Activated CD4-positive, alpha-beta T cell treated with anti-CD3 and anti-CD28 coated beads, Interleukin-2, amount 10 ng/mL, durations not matched to agents 24 days and 14 days (primary cell): ENCODE data around the gene LHFPL2. TPM values are rescaled to one million over a fixed set of nuclear protein-coding genes. Genes with fewer than 3 reads are reported as not detected.
A peak's percentile ranks its signal among the peaks of the same experiment; 100 is the strongest.
"Not testable (repeated sequence)": the region's sequence is repeated elsewhere in the genome, so short reads cannot be mapped to it uniquely, and the experiment has no call there.

Source experiments
- DNase-seq: peaks from one replicate; pipeline ENCODE4 v3.0.0; 2022
- H3K27ac Mint-ChIP-seq: one replicate; pipeline ENCODE4 v1.8.0; 2022; ENCODE audit warnings: mild to moderate bottlenecking, mixed read lengths
- H3K27me3 Mint-ChIP-seq: one replicate; pipeline ENCODE4 v1.8.0; 2022; ENCODE audit warnings: mixed read lengths
- H3K36me3 Mint-ChIP-seq: one replicate; pipeline ENCODE4 v1.8.0; 2022; ENCODE audit warnings: low read depth, mild to moderate bottlenecking, mixed read lengths
- H3K4me1 Mint-ChIP-seq: one replicate; pipeline ENCODE4 v1.8.0; 2021; ENCODE audit warnings: mixed read lengths
- H3K4me3 Mint-ChIP-seq: one replicate; pipeline ENCODE4 v1.8.0; 2022; ENCODE audit warnings: mild to moderate bottlenecking, moderate library complexity, mixed read lengths
- H3K9me3 Mint-ChIP-seq: one replicate; pipeline ENCODE4 v1.8.0; 2021; ENCODE audit warnings: mixed read lengths
- intact Hi-C: fragments of 100-400 bp; cut with micrococcal nuclease; formaldehyde crosslinking; loops from one replicate; pipeline ENCODE4 v1.15.1; 2023
- total RNA-seq: library from RNA; stranded (reverse); gene quantifications from 2 replicates; pipeline ENCODE4 v1.2.3, GENCODE V29; 2022

LHFPL2 gene, protein sequence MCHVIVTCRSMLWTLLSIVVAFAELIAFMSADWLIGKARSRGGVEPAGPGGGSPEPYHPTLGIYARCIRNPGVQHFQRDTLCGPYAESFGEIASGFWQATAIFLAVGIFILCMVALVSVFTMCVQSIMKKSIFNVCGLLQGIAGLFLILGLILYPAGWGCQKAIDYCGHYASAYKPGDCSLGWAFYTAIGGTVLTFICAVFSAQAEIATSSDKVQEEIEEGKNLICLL
- total RNA-seq, result 0.05 and 0.30 TPM in 2 replicates

DNA sequence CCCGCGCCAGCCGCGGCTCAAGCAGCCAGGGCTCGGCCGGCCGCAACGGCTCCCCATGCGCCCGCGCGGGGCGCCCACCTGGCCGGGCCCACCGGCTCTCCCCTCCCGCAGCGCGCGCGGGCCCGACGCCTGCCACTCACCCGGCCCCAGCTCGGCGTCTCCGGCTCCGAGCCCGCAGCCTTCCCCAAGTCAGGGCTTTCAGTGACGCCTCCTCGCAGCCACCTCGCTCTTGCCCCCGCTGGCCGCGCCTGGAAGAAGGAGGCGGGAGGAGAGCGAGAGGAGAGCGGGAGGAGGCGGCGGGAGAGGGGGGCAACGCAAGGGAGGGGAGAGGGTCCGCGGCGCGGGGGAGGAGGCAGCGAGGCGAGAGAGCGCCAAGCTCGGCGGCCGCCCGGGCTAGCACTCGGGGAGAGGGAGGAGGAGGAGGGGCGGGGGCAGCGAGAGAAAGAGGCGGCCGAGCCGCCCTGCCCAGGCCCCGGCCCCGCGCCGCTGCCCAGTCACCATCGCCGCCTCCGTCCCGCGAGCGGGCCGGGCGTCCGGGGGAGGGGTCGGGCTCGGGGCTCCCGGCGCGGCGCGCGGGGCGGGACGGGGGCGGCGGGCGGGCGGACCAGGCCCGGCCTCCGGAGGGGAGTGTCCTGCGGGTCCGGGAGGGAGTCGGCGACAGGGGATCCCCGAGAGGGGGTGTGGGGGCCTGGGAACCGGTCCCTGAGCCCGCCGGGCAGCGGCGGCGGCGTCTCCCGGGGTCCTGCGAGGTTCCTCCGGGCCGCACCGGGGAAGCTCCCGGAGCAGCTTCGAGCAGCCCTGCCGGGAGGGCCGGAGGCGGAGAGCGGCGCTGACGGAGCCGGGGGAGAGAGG is at the start of gene LHFPL2:
Gene LHFPL2, minus strand, starts transcription at position 414 of the 852 bp plus-strand sequence. CDS start 138,559 bp downstream, outside the sequence.
- H3K4me3 Mint-ChIP-seq, result peak within 1 kb of the TSS; percentile 72
- H3K27ac Mint-ChIP-seq, result no peak within 1 kb of the TSS
- no peaks in the 10 kb centered on the region for H3K9me3 Mint-ChIP-seq
- H3K4me1 Mint-ChIP-seq, result peaks cover 7% of the 10 kb centered on the region
- intact Hi-C loops, result no loop called here
- H3K27me3 Mint-ChIP-seq, result peaks cover 55% of the 10 kb centered on the region
- peak; percentile 72 for DNase-seq
- no peaks in the 10 kb centered on the region for H3K36me3 Mint-ChIP-seq

DNA sequence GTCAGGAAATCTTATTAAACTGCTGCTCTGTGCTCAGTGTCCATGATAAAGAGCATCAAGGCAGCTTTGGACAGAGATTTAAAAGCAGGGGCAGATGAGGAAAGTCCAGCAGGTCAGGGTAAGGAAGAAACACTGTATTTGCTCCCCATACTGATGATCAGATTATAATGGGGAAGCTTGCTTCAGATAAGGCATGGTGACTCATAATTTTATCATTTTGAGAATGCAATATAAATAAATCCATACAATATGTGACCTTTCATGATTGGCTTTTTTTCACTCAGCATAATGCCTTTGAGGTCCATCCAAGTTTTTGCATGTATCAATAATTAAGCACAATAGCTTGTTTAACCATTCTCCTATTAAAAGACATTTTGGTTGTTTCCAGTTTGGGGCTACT is 48.1 kb upstream of the LHFPL2 start:
- no peaks in the 10 kb centered on the region for H3K4me1 Mint-ChIP-seq
- intact Hi-C loops, result no loop called here
- H3K36me3 Mint-ChIP-seq, result no peaks in the 10 kb centered on the region
- no peak overlapping the region for H3K27ac Mint-ChIP-seq
- no peaks in the 10 kb centered on the region for H3K27me3 Mint-ChIP-seq
- no peak overlapping the region for H3K4me3 Mint-ChIP-seq
- H3K9me3 Mint-ChIP-seq, result no peaks in the 10 kb centered on the region
- DNase-seq, result no peak

DNA sequence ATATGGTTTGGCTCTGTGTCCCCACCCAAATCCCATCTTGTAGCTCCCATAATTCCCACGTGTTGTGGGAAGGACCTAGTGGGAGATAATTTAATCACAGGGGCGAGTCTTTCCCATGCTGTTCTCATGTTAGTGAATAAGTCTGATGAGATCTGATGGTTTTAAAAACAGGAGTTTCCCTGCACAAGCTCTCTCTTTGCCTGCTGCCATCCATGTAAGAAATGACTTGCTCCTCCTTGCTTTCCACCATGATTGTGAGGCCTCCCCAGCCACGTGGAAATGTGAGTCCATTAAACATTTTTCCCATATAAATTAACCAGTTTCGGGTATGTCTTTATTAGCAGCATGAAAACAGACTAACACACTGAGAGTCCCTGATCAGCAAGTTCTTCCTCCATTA is 47.5 kb upstream of the LHFPL2 start:
- not testable (repeated sequence) for DNase-seq, H3K27ac Mint-ChIP-seq

DNA sequence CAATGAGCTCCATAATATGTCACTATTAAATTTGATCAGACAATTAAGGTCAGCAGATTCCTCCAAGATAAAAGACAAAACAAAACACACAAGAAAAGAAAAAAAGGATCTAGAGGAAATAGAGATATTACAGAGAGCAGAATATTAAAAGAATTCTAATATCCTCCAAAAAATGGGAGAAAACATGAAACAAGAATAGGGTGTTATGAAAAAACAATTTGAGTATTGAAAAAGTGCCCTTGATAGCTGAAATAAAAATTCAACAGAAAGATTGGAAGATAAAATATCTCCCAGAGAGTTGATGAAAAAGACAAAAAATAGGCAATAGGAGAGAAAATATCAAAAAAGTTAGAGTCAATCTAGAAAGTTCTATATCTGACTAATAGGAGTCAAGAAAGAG is 44.8 kb upstream of the LHFPL2 start:
- H3K27me3 Mint-ChIP-seq, result peaks cover 2% of the 10 kb centered on the region
- no peak overlapping the region for H3K4me3 Mint-ChIP-seq
- H3K36me3 Mint-ChIP-seq, result no peaks in the 10 kb centered on the region
- no peaks in the 10 kb centered on the region for H3K9me3 Mint-ChIP-seq
- H3K4me1 Mint-ChIP-seq, result no peaks in the 10 kb centered on the region
- DNase-seq, result no peak
- H3K27ac Mint-ChIP-seq, result no peak overlapping the region
- intact Hi-C loops, result no loop called here

More for the DNA sequence above, 47.5 kb upstream of the LHFPL2 start:
- intact Hi-C loops, H3K36me3 Mint-ChIP-seq, H3K4me1 Mint-ChIP-seq, H3K4me3 Mint-ChIP-seq, H3K9me3 Mint-ChIP-seq, H3K27me3 Mint-ChIP-seq: not testable (repeated sequence)

DNA sequence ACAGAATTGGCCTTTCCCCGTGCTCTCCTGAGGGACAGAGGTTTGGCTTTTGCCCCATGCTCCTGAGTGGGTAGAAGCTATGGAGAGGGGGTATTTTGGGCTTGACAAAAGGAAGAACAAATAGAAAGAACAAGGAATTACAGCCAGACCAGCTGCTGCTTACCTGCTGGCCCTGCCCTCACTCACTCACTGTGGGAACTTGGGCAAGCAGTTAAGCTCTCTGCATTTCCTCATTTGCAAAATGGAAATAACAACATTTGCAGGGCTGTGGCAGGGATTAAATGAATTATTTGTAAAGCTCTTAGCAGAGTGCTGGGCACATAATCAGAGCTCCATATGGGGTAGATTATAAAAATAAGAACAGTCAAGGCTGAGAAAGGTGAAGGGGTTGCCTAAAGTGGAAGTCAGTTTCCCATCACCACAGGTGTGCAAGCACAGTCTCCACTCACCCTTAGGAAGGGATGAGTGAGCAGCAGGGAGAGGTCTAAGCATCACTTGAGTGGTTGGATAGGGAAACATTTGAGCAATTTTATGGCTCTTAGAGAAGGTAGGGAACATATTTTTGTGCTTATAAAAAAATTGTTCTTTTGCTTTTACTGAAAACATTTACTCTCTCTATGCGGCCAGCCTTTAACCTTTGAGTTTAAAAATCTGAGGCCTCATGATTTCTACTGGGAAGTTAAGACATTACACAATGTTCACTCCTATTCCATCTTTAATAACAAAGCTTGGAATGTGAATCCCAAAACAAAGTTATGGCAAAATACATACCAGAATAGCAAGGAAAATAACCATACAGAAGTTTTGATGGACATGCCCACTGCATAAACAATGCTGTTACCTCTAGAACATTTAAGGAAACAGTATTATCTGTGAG is 42.8 kb upstream of the LHFPL2 start:
- Mint-ChIP-seq H3K4me3 (no peak overlapping the region), H3K4me1 (no peaks in the 10 kb centered on the region), H3K36me3 (no peaks in the 10 kb centered on the region), H3K27ac (no peak overlapping the region), H3K27me3 (peaks cover 2% of the 10 kb centered on the region), H3K9me3 (no peaks in the 10 kb centered on the region)
- intact Hi-C loops, result no loop called here
- no peak for DNase-seq

DNA sequence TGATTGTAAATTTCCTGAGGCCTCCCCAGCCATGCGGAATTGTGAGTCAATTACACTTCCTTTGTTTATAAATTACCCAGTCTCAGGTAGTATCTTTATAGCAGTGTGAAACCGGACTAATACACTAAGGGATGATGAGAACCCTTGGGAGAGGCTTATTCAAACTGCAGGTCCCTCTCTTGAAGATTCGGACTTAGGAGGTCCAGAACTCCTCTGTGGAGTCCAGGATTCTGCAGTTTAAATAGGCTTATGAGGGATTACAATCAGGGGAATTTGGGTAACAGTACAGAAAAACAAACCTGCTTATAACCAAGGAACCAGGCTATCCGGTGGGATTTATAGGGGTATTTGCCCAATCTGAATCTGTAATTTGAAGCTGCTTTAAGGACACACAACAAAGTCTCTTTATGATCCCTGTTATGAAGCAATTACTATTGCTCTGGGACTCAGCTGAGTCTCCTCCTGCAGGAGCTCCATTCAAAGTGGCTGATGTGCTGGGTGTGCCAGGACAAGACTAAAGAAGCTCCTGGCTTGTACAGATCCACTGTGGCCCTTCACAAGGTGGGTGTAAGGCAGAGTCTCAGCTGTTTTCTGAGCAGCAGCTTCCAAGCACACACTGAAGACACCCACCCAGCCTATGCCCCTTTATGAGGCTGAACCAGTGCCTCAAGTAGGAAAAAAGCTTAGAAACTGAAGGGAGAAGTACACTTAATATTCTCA is 41.8 kb upstream of the LHFPL2 start:
- H3K27ac Mint-ChIP-seq, result no peak overlapping the region
- intact Hi-C loops, result no loop called here
- no peak for DNase-seq
- H3K4me1 Mint-ChIP-seq, result no peaks in the 10 kb centered on the region
- H3K9me3 Mint-ChIP-seq, result no peaks in the 10 kb centered on the region
- H3K36me3 Mint-ChIP-seq, result no peaks in the 10 kb centered on the region
- no peak overlapping the region for H3K4me3 Mint-ChIP-seq
- peaks cover 2% of the 10 kb centered on the region for H3K27me3 Mint-ChIP-seq

DNA sequence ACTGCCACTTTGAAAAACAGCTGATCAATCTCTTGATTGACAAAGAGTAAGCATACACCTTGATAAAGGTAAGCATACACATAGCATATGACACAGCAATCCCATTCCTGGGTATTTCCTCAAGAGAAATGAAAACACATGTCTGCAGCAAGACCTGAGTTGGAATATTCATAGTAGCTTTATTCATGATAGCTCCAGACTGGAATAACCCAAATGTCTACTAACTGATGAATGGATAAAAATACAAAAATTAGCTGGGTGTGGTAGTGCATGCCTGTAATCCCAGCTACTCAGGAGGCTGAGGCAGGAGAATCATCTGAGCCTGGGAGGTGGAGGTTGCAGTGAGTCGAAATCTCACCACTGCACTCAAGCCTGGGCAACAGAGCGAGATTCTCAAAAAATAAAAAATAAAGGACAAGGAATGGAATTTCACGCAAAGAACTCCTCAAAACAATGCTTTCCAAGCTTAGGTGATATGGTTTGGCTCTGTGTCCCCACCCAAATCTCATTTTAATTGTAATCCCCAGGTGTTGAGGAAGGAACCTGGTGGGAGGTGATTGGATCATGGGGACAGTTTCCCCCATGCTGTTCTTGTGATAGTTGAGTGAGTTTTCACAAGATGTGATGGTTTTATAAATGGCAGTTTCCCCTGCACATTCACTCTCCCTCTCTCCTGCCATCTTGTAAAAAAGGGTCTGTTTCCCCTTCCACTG is 41.1 kb upstream of the LHFPL2 start:
- no peak overlapping the region for H3K27ac Mint-ChIP-seq
- H3K4me3 Mint-ChIP-seq, result no peak overlapping the region
- intact Hi-C loops, result no loop called here
- H3K4me1 Mint-ChIP-seq, result no peaks in the 10 kb centered on the region
- peaks cover 2% of the 10 kb centered on the region for H3K27me3 Mint-ChIP-seq
- DNase-seq, result no peak
- no peaks in the 10 kb centered on the region for H3K9me3 Mint-ChIP-seq
- H3K36me3 Mint-ChIP-seq, result no peaks in the 10 kb centered on the region

DNA sequence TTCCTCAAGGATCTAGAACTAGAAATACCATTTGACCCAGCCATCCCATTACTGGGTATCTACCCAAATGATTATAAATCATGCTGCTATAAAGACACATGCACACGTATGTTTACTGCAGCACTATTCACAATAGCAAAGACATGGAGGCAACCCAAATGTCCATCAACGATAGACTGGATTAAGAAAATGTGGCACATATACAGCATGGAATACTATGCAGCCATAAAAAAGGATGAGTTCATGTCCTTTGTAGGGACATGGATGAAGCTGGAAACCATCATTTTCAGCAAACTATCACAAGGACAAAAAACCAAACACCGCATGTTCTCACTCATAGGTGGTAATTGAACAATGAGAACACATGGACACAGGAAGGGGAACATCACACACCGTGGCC is 38.9 kb upstream of the LHFPL2 start:
- H3K27me3 Mint-ChIP-seq, H3K27ac Mint-ChIP-seq, intact Hi-C loops, H3K36me3 Mint-ChIP-seq, H3K4me3 Mint-ChIP-seq, H3K9me3 Mint-ChIP-seq, DNase-seq, H3K4me1 Mint-ChIP-seq: not testable (repeated sequence)

DNA sequence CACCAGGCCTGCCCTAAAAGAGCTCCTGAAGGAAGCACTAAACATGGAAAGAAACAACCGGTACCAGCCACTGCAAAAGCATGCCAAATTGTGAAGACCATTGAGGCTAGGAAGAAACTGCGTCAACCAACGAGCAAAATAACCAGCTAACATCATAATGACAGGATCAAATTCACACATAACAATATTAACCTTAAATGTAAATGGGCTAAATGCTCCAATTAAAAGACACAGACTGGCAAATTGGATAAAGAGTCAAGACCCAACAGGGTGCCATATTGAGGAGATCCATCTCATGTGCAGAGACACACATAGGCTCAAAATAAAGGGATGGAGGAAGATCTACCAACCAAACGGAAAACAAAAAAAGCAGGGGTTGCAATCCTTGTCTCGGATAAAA is 35.3 kb upstream of the LHFPL2 start:
- DNase-seq, H3K9me3 Mint-ChIP-seq, H3K27me3 Mint-ChIP-seq, H3K4me1 Mint-ChIP-seq, H3K27ac Mint-ChIP-seq, H3K4me3 Mint-ChIP-seq, intact Hi-C loops, H3K36me3 Mint-ChIP-seq: not testable (repeated sequence)

DNA sequence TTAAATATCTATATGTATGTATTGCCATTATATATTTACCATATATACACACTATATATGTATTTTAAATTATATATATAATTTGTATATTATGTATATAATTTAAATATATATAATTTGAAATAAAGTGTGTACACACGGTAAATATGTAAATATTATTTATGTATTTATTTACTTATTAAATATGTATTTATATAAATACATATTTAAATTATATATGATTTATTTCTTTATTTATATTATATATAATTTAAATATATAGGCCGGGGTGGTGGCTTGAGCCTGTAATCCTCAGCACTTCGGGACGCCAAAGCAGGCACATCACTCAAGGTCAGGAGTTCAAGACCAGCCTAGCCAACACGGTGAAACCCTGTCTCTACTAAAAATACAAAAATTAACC is 31.3 kb upstream of the LHFPL2 start:
- Mint-ChIP-seq H3K27ac (no peak overlapping the region), H3K9me3 (no peaks in the 10 kb centered on the region), H3K27me3 (no peaks in the 10 kb centered on the region), H3K4me3 (no peak overlapping the region), H3K4me1 (no peaks in the 10 kb centered on the region), H3K36me3 (no peaks in the 10 kb centered on the region)
- no peak for DNase-seq
- intact Hi-C loops, result no loop called here

DNA sequence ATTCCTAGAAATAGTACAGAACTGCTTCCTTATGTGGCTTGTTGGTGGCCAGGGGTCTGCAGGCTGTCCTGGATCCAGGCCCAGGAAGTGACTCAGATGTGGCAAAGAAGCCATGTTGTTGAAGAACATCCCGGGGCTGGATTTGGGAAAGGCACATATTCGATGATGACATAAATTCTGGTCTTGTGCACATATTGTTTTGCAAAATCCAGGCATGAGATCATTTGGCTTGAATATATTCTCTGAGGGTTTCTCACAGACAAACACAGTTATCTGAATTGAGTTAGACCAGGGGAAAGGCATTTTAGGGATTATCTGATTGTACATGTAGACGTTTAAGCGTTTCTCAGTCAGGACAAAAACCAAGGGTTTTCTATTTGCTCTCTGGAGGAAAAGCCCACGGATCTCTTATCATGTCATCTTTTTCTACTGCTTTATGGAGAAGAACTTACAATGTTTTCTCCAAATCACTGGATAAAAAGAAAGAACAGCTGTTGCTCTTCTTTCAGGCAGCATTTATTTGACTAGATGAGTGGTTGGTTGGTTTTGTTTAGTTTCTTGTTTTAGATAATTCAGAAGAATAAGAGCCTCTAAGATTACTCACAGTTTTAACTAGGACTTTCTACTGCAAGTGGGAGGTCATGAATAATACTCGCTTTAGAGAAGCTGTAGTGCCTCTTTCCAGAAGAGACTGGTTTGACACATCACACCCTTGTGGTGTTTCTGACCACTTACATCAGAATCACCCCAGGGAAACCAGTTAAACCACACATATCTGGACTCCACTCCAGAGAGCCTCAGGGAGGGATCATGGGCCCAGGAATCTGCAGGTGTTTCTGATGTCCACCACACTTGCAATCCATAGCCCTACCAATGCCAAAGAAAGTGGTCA is 29.5 kb upstream of the LHFPL2 start:
- no peak for DNase-seq
- no peak overlapping the region for H3K27ac Mint-ChIP-seq
- H3K4me1 Mint-ChIP-seq, result no peaks in the 10 kb centered on the region
- intact Hi-C loops, result no loop called here
- no peaks in the 10 kb centered on the region for H3K36me3 Mint-ChIP-seq
- H3K27me3 Mint-ChIP-seq, result peaks cover 6% of the 10 kb centered on the region
- no peaks in the 10 kb centered on the region for H3K9me3 Mint-ChIP-seq
- H3K4me3 Mint-ChIP-seq, result no peak overlapping the region

DNA sequence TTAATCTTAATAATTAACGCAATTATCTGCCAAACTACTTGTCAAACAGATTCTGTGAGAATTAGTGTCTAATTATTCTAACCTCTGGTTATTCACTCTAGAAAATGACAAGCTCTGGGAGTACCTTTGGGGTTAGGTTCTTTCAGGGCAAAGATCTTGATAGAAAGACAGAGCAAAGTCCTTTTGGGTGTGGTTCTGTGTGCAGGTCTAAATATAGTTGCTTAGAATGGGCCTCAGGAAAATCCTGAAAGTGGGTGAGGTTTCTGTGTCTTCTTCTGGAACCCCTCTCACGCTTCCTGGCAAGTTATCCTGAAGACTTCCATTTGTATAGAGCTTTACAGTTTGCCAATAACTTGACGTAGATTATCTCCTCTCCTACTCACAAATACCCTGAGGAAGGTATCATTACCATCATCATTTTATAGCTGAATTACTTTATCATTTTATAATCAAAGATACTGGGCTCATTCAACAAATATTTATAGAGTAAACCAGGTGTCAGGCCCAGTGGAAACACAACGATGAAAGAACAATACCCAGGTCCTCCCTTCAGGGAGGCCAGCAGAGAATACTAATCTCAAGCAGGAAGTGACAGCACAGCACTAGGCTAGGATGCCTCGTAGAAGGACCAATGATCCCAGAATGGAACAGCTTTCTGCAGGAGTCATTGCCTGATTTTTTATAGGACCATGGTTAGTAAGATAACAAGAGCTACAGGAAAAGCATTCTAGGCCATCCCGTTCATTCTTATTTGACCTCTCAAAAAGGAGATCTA is 27.6 kb upstream of the LHFPL2 start:
- Mint-ChIP-seq H3K4me1 (no peaks in the 10 kb centered on the region), H3K27me3 (peaks cover 12% of the 10 kb centered on the region), H3K4me3 (no peak overlapping the region), H3K9me3 (no peaks in the 10 kb centered on the region), H3K27ac (no peak overlapping the region), H3K36me3 (no peaks in the 10 kb centered on the region)
- intact Hi-C loops, result no loop called here
- DNase-seq, result no peak
